Stimulated activated CD8-positive, alpha-beta memory T cell treated with anti-CD3 and anti-CD28 coated beads, Interleukin-12 subunit alpha, Interleukin-12 subunit beta, amount 100 ng/mL, for 24 hours (primary cell): ENCODE data around the gene RPH3AL.

Source experiments
- DNase-seq: peaks from one replicate; pipeline ENCODE4 v3.0.0-alpha.2; 2020; ENCODE audit errors: extremely low read depth

Gene RPH3AL

DNA sequence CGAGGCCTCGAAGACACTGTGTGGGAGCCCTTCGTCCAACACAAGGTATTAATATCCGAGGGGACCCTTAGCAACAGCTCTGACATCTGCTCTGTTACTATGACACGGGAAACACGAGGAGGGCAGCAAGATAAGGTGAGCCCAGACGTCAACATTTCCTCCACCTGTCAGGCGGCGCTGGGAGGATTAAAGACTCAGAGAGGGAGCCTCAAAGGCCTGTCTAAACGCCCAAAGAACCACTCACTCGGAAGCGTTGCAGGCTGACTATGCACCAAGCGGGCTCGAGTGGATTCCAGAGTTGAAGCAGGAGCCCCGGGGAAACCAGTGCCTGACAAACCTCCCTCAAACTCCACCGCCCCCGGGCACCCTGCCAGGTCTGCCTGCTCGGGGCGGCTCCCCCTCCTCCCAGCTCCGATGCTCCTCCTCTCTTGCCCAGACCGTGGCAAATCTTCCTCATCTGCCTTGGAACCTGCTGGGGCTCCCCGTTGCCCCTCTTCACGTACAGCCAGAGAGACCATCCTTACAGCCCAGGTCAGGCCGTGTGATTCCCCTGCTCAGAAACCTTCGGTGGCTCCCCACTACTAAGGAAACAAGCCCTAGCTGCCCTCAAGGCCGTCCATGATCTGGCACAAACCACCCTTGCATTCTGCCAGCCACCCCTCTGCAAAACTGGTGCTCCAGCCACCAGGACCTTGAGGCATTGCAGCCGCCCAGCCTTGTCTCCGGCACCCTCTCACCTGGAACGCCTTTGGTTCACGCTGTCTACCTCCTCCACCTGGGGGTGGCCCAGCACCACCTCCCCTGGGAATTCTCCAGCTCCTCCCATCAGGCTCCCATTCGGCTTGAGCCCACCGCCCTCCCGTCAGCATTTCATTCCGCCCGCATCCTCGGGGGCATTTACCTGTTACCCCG is 16.2 kb downstream of the RPH3AL start:
- DNase-seq: no peak

DNA sequence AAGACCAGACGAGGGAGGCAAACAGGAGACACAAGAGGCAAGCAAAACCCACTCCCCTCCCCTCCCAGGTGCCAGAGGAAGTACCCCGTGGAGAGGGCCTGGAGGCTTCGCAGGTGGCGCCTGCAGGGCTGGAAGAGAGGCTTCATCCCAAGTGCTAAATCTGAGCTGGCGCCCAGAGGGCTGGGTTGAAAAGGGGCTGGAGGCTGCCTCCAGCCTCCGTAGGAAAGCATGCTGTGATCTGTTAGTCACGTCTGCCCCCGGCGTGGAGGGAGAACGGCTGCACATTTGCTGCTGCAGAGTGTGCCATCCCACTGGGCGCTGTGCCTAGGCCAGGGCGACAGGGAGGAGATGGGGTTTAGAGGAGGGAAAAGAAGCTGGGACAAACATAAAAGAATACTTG is 16.9 kb downstream of the RPH3AL start:
- no peak for DNase-seq

GRCh38 chr17:334974-335481 is 17.6 kb downstream of the RPH3AL start:
- no peak for DNase-seq

GRCh38 chr17:333626-334396 is 18.8 kb downstream of the RPH3AL start:
- DNase-seq: no peak

GRCh38 chr17:332558-333322 is 19.9 kb downstream of the RPH3AL start:
- DNase-seq: no peak

GRCh38 chr17:332023-332422 is 20.6 kb downstream of the RPH3AL start:
- DNase-seq: no peak

DNA sequence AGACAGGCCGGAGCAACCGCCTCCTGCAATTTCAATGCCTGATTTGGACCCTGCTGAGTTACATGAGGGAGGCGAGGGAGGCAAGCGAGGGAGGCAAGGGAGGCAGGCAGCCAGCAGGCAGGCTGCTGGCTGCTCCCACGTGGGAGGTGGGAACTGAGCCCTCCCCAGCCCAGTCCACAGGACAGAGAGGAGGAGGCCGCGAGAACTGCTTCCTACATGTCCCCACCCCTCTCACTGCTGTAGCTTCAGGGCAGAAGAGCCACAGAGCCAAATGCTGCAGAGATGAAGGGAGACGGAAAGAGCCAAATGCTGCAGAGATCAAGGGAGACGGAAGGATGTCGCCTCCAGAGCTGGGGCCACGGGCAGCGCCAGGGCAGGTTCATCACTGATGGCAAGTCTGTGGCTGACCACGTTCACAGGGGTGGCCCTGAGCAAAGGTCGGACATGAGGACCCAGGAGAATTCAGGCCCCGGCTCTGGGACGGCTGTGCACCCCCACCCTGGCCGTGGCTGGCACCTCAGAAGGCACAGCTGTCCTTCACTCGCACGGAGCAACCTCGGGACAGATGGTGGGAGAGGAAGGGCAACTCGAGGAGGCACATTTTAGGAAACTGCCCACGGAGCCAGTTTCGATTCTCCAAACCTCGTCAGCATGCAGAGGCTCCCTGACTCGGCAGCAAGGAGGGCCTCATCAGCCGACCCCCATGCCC is 21.5 kb downstream of the RPH3AL start:
- DNase-seq: no peak

DNA sequence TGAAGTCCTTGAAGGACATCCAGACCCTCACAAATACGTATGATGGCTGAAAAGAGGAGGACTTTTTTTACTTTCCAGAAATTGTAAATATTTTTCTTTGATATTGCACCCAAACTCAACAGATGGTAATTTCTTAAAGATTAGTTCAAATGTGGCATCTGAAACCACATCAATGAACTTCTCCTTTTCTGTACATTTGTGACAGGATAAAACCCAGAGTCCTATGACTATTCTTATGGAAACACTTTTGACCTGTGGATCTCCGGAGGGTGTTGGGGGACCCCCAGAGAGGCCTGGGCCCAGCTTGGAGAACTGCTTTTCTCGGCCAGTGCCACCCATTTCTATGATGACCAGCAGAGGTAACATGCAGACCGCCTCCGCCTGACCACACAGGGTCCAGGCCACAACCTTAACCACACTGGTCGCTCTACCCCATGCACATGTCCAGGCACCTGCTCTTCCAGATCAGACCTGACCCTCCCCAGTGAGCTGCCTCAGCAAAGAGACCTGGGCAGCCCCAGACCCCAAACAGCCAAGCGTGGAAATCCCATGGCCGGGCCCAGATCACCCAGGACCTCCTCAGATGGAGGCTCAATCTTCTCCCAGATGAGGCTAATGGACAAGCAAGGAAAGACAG is 22.7 kb downstream of the RPH3AL start:
- no peak for DNase-seq

- DNase-seq: no peak
These were observed 24.6 kb downstream of the RPH3AL start for GRCh38 chr17:327971-328370.

DNA sequence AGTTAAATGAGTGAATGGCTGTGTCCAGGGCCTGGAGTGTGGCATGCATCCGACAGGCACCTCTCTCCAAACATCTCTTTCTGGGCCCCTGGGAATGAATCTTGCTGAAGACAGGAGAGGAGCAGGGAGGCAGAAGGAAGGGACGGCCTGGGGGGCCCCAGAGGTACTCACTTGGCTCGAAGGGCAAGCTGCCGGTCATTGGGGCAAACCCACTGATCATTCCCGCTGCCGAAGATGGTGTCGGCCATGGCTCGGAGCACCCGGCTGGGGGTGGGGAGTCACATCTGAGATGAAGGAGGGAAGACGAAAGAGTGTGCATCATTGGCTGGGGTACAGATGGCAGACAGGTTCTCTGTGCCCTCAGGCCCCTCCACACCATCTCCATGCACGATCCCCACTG is 25.3 kb downstream of the RPH3AL start:
- DNase-seq: no peak

DNA sequence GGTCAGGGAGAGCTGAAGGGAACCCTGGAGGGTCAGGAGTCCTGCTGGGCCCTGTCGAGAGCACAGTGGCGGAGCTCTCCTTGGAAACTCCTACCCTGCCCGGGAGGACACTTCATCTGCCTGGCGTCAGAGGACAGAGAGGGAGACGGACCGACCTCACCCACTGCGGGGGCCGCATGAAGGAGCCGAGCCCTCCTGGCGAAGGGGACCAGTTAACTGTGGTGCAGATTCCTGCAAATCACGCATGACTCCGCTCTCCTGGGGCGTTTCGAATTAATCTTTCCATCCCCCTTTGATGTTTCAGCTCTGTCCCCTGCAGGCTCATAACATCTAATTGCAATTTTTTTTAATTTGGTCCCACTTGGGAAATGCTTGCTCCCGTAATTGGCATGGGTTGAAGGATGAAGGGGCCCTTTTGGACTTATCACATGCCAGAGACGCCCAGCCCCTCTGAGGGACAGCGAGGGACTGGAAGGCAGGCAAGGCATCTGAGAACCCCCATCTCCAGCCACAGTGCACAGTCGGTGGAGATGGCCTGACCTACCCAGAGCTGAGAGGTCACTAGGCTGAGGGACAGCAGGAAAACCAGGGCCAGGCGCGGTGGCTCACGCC is 26.5 kb downstream of the RPH3AL start:
- no peak for DNase-seq

DNA sequence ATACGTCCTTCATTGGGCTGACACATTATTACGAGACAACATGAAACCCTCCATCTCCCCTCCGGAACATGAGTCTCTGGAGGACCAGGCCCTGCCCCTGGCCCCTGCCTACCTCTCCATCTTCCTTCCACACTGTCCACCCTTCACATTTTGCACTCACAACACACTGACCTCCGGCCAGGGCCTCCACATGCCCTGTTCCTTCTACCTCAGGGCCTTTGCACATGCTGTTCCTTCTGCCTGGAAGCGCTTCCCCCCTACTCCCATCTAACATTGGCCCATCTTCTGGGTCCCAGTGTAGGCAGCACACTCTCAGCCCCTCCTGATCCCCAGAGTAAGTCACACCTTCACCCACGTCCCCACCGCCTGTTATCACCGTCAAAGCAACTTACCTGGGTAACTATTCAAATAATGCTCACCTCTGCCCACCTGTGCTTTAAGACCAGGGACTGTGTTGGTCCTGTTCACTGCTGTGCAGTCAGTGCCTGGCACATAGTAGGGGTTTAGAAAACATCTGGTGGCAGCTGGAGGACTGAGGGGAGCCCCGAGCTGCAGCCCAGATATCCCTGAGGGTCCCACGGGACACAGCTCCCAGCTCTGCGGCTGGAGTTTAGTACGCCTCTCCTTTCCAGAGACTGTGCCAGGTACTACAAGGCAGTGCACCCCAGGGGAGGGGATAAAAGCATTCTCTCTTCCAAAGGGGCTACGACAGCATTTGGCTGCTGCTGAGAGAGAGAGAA is 27.2 kb downstream of the RPH3AL start:
- no peak for DNase-seq

DNA sequence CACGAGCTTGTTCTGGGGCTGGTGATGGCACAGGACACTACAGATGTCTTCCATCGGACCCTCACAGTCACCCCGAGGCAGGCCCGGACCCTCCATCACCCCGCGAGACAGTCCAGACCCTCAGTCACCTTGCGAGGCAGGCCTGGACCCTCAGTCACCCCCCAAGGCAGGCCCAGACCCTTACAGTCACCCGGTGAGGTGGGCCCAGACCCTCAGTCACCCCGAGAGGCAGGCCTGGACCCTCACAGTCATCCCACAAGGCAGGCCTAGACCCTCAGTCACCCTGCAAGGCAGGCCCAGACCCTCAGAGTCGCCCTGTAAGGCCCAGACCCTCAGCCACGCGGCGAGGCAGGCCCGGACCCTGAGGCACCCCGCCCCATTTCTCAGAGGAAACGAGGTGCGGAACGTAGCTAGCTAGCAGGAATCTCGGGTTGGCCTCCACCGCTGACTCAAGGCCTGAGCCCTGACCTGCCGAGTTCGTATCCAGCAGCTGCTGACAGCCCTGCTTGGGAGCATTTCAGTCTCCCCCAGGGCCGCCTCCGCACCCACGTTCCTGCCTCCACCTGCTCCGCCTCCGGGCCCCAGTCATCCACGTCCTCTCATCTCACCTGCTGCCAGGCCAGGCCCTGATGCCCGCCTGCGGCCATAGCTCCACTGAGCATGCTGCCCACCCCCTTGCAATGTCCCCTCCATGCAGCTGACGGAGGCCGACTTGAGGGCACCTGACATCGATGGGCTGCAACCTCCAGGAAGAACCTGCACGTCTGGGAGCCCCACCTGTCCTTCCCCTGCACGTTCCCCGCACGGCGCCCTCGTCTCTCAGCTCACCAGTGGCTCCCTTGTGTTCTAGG is 28.7 kb downstream of the RPH3AL start:
- no peak for DNase-seq

- no peak for DNase-seq
These were observed 29.4 kb downstream of the RPH3AL start for GRCh38 chr17:323181-323580.

DNA sequence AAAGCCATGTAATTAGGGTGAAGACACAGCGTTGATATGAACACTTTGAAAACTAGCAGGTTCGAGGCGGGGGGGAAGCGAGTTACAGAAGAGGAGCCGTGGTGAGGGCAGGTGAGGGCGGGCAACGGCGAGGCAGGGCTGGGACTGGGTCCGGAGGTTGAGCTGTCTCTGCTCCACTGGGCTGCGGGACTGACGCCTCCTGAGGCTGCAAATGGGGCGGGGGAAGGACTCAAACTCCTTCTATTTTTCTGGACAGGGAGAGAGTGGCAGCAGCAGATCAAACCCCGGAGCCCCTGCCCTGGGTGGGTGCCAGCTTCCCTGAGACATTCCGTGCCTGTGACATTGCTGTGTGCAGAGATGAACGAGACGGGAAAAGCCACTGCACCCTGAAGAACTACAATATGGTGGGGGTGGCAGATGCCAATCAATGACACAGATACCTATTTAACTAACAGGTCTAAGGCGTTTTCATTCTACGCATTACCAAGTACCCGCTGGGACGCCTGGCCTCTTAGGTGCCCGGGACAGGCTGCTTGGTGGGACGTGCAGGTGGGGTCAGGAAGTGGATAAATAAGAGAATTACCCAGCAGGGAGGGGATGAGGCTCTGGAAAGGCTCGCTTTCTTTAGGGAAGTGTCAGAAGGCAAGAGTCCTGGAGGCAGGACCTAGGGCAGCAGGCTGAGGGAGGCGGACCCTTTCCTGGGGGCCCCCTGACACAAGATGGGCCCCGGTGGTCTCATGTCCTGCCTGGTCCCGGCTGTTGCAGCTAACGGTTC is 30.4 kb downstream of the RPH3AL start:
- no peak for DNase-seq

GRCh38 chr17:321386-321941 is 31.1 kb downstream of the RPH3AL start:
- DNase-seq: no peak

- no peak for DNase-seq
These were observed 31.7 kb downstream of the RPH3AL start for GRCh38 chr17:320809-321385.
